SW480 (cell line): ENCODE data around the gene BEAN1.

Experiments
- DNase-seq: peaks from one replicate; pipeline ENCODE4 v3.0.0-alpha.2; 2016; ENCODE audit warnings: low spot score

Gene BEAN1

GRCh38 chr16:66470556-66470955 lies 43.5 kb downstream of the BEAN1 start:
- DNase-seq, result no peak

DNA sequence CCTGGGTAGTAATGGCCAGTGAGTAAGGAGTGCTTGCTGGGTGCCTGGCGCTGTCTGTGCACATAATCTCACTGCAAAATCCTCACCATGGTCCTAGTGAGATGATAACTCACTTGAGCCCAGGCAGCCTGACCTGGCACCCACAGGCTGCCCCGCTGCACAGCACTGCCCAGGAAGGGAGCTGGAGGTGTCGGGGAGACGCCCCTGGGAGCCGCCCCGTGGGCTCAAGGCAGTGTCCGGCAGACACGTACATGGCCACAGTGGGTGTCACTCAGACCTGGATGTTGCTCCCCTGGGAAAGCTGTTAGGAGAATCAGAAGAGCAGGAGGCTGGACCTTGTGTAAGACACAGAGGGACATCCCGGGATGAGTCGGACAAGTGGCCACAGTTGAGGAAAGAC lies 44.2 kb downstream of the BEAN1 start:
- no peak for DNase-seq

DNA sequence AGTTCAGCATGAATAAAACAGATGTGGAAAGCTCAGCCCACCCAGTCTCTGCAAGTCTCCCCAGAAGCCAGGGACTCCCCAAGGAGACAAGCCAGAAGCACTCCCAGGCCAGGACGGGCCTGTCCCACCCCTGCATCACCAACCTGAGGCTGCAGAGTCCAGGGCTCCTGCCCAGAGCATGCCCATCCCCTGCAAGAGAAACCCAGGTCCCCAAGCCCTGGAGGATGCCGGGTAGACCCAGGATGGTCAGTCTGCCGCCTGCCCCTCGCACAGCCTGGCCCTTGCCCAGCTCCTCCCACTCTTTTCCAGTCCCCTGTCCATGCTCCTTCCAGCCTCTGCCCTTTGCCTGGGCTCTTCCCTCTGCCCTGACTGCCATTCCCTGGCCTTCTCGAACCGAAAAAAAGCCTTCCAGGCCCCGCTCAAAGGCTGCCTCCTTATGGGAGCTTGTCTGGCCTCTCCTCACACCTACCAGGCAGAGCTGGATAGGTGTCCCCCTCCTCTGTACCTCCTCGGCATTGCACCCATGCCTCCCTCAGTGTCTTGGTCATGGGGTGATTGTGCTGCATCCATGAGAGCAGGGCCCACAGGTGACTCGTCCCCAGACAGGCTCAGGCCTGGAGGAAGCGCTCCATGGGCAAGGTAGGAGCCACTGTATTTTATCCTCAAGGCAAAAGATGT lies 44.8 kb downstream of the BEAN1 start:
- DNase-seq, result no peak

GRCh38 chr16:66473051-66473571 lies 46.0 kb downstream of the BEAN1 start:
- DNase-seq, result no peak

- DNase-seq, result no peak
Observed at GRCh38 chr16:66473654-66474519, 46.8 kb downstream of the BEAN1 start.

- peak; percentile 68 for DNase-seq
Observed at GRCh38 chr16:66474750-66475199, 47.7 kb downstream of the BEAN1 start.

DNA sequence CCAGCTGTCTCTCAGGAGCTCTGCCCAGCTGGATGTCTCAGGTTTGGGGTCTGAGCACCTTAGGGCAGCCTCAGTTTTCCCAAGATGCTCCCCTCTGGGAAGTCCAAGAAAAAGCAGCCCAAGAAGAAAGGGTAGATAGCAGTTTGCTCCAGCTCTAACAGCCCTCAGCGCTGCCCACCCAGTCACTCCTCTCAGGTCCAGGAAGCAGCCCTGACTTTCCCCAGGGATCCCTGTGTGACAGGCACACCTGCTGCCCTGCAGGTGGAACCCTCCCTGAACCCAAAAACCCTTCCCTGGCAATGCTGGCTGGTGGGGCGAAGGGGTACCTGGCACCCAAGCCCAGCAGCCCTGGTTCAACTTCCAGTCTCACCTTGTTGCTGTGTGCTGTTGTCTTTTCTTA lies 48.1 kb downstream of the BEAN1 start:
- DNase-seq, result no peak

- DNase-seq, result peak; percentile 28
Observed at GRCh38 chr16:66476328-66477027, 49.4 kb downstream of the BEAN1 start.

DNA sequence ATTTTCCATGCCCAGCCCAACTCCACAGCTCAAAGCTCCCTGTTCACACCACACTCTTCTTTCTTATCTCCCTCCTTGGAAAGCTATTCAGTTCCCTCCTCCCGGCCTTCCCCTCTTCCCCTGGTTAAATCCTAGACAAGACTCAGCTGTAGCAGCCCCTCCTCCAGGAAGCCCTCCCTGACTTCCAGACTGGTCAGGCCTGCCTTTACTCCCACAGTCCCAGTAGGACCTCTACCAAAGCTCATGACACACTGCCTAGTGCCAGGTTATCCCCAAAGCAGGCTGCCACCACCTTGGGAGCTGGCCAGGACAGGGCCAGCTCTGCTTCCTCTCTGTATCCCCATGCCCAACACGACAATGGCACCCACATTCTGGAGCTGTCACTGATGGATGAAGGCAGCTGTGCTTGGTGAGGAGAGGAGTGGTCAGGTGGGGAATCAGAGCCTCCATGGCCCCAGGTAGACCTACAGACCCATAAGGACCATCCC lies 50.0 kb downstream of the BEAN1 start:
- DNase-seq, result no peak

- peak; percentile 65 for DNase-seq
Observed at GRCh38 chr16:66478733-66479511, 51.8 kb downstream of the BEAN1 start.

DNA sequence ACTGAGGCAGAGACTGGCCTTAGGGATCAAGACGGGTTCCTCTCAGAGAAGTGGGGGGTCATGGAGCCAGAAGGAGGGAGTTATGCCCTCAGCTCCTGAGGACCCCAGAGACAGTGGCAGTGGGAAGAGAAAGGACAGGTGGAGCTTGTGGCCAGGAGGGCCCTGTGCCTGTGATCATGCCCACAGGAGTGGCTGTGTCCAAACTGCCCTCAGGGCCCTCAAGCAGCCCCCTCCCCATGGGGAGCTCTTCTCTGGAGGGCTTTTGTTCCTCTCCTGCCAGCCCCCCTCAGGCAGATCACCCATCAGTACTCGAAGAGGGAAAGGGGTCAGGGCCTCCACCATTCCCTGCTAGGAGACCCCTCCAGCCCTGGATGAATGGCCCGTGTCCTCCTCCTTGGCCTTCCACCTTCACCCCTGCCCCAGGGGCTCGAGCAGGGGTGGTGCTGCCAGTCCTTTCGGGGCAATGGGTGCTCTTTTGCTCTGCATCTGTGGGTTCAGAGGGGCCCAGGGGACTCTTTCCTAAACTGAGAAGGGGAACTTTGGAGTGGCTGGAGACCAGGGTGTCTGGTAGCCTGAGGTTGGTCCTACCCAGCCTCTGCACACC lies 52.7 kb downstream of the BEAN1 start:
- no peak for DNase-seq

DNA sequence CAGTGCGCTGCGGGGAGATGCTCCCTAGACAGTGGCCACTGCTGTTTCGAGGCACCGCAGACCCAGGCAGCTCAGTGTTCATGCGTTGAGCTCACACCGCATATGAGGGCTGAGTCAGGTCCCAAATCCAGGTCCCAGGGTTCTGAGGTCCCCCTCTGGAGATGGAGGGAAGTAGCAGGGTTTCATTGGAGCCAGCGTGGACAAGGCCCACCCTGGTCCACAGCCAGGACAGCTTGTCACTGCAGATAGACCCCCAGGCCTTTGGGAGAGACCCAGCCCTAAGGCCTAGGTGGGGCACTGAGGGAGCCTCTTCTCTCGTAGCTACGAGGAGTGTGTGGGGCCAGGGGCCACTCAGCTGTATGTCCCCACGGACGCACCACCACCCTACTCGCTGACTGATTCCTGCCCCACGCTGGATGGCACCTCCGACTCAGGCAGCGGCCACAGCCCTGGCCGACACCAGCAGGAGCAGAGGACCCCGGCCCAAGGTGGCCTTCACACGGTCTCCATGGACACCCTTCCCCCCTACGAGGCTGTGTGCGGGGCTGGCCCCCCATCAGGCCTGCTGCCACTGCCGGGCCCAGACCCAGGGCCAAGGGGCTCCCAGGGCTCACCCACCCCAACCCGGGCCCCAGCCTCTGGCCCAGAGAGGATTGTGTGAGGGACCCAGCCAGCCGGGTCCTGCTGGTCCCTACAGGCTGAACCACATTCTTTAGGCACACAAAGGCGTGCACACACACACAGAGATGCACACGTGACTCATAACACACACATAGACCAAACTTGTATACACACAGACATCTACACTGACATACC lies 53.4 kb downstream of the BEAN1 start:
- DNase-seq, result no peak

DNA sequence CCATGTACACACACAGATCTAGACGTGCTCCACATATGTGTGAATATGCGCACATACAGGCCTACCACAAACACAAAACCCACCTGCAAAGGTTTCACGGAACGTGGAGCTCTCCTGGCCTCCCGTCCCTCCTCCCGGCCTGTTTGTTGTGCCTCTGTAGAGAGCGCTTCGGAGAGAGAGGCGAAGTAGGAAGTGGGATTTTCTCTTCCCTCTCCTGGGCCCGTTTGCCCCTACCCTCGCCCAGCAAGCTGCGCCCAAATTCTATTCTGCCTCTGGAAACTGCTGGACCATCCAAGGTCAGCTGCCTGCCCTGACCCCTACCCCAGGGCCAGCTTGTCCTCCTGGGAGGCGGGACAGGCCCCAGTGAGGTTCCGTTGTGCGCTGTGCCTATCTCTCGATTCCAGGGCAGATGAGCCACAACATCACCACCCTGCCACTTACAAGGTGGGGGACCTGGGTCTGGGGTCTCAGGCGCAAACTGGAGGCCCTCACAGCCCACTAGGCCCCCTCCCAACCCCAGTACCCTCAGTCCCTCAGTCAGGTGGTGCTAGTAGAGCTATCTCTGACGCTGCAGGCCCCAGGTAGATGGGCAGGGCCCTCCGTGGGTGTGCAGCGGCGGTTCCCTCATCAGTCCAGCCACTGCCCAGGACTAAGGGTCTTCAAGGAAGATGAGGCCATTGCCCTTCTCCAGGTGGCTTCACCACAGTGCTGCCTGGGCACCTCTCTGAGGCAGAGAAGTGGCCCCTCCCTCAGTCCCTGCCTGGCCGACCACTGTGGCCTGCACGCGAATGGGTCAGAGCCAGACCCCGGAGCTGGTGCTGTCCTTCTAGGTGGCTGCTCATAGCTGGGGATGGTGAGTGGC lies 54.2 kb downstream of the BEAN1 start:
- no peak for DNase-seq

GRCh38 chr16:66481943-66482390 lies 54.9 kb downstream of the BEAN1 start:
- DNase-seq, result no peak

- peak; percentile 55 for DNase-seq
Observed at GRCh38 chr16:66483689-66484452, 56.8 kb downstream of the BEAN1 start.

GRCh38 chr16:66484453-66485213 lies 57.5 kb downstream of the BEAN1 start:
- DNase-seq, result no peak

GRCh38 chr16:66485376-66485775 lies 58.3 kb downstream of the BEAN1 start:
- no peak for DNase-seq
